NCI-H1092 (cell line): ENCODE data around the gene TIMM17A.

Source experiments
- DNase-seq: peaks from one replicate; lab custom pipeline; 2025; lab: John Stamatoyannopoulos, UW

TIMM17A gene

DNA sequence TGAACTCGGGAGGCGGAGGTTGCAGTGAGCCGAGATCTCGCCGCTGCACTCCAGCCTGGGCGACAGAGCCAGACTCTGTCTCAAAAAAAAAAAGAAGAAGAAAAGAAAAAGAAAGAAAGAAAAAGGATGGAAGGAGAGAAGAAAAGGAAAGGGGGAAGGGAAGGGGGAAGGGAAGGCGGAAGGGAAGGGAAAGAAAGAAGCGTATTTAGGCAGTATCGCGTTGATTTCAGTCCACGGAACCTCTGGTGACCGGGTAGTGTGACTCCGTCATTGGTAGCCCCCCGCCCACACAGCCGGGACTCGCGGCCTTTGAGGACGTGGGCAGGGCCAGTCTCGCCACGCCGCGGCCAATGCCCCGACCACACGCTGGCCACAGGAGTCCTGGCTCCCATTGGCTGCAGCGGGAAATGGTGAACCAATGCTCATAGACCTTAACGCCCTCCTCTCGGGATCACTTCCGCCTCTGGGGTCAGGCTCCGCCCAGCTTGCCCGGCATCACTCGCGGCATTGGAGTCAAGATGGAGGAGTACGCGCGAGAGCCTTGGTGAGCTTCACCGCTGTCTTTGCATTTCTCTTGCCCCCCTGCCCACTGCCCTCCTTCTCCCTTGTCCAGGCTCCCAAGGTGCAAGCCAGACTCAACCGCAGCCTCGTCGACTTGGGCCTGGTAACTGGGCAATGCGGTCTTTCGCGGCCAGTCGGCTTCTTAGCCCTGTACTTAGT lies at the start of gene TIMM17A:
Gene TIMM17A (plus strand): TSS at position 495 of the 720 bp plus-strand sequence. CDS start 24 bp downstream, at position 519.
- peak; percentile 98 for DNase-seq

DNA sequence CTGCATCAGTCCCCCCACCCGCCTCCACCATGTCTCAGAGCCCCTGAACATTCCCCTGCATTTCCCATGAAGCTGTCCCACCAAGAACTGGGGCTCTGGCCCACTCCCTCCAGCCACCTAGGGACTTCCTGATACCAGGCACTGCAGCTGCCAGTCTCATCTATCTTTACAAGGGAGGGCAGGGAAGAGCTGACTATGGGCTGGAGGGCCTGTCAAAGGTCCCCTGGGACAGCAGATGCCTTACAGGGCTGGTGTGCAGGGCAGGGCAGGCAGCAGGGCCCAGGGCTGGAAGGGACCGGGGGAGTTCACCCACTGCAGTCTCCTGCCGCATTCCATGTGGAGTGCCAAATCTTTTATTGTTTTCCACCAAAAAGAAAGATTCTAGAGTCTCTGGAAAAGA lies 49.0 kb upstream of the TIMM17A start:
- no peak for DNase-seq

GRCh38 chr1:201907621-201908020 lies 47.7 kb upstream of the TIMM17A start:
- no peak for DNase-seq

DNA sequence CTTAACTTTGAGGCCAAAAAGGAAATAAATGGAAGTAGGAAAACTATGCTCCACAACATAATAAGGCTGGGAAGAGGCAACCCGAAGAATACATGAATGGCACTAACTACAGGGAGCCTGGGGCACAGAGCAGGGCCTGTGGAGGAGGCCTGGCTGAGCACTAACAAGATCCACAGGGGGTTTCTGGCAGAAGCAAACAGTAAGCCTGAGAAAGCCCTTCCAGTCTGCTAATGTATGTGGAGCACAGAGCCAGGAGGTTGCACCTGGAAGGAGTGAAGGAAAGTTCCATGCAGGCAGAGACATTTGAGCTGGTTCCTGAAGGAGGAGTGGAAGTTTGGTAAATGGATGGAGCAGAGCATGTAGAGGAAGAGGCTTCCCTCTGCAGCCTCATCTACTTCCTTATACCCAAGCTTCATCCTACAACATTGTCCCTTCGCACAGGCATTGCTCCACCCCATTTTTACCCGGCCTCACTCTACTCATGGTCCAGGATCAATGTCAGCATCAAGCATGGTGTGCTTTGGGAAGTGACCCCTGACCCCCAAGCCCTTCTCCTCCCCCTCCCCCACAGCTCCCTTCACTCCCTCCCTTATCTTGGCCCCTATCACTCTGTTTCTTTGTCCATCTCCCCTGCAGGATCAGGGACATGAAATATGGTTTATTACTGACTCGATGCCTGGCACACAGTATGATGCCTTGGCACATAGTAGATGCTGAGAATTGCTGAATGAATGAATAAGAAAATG lies 43.3 kb upstream of the TIMM17A start:
- no peak for DNase-seq

DNA sequence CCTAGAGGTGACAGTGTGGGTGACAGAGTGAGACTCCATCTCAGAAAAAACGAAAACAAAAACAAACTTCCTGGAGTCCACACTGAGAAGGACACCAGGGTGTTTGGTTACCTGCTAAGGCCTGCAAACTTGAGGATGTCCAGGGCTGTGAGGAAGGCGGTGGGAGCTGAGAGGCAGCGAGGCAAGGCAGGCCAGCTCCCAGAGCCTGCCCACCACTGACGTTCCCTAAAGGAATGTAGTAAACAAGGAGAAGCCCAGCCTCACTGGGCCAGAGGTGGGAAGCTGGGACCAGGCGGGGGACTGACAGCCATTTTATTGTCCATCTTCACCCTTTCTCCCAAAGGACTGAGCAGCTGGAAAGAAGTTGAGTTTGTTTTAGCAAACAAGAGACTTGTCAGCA lies 42.5 kb upstream of the TIMM17A start:
- DNase-seq = no peak

- DNase-seq = no peak
Measured at GRCh38 chr1:201914456-201915235, 40.7 kb upstream of the TIMM17A start.

DNA sequence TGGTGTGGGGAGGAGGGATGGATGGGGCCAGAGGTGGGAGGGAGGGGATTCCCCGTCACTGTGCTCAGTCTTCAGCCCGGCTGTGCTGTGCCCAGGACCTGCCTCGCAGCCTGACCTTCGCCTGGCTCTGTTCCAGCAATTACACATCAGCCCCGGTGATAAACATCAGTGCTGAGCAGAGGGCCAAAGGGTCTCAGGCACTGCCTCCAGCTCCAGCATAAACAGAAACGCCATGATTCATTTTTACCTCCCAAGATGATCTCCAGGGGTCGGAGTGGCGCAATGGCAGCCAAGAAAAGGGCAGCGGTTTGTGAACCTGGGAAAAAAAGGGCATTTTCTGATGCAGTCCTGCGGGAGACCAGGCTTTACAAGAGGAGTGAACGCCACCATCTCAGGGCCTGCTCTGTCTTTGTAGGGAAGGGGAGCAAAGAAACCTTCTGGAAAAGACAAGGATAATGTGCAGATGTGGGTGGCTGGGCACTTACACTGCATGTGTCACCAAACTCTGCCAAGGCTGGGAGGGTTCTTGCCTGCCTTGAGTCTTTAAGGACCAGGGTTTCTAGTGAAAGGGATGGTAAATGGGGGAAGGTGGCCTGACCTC lies 38.6 kb upstream of the TIMM17A start:
- DNase-seq = no peak

- DNase-seq = no peak
Measured at GRCh38 chr1:201917362-201918033, 37.8 kb upstream of the TIMM17A start.

- no peak for DNase-seq
Measured at GRCh38 chr1:201918343-201918742, 37.0 kb upstream of the TIMM17A start.

- no peak for DNase-seq
Measured at GRCh38 chr1:201921952-201922558, 33.2 kb upstream of the TIMM17A start.

DNA sequence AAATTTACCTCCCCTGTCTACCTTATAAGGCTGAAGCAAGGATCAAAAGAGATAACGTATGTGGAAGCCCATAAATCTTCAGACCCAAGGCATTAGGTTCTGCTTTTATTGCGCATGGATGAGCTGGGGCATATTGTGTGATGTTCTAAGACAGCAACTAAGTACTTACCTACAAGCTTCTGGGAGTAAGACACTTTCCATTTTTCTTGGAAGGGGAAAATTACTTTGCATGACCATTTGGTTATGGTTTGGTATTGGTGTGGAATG lies 30.1 kb upstream of the TIMM17A start:
- no peak for DNase-seq

GRCh38 chr1:201925981-201926645 lies 29.2 kb upstream of the TIMM17A start:
- DNase-seq = no peak

- DNase-seq = no peak
Measured at GRCh38 chr1:201928266-201928665, 27.0 kb upstream of the TIMM17A start.

GRCh38 chr1:201930137-201930536 lies 25.2 kb upstream of the TIMM17A start:
- DNase-seq = no peak

GRCh38 chr1:201930803-201931202 lies 24.5 kb upstream of the TIMM17A start:
- no peak for DNase-seq

DNA sequence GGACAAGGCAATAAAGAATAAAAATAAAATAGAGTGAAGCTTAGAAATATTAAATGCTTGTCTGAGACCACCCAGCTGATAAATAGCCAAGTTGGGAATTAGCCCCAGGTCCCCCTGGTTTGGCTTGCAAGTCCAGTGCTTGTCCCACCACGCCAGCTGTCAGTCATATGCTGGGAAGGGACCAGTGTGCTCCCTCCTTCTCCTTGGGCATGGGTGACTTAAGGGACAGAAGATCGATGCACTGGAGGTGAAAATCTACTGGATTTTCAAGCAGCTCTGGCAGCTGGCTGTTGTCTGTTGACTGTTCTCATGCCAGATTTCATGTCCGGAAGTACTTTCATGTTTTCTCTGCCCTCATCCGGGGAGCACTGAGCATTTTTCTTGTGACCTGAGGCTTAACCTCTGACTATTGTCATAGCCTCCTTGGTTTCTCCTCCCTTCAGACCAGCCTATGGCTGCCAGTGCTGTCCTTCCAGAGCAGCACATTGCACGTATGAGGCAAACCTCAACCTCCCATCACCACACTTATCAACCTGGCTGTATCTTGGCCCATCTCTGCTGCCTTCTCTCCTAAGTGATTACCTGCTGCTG lies 21.4 kb upstream of the TIMM17A start:
- no peak for DNase-seq

- DNase-seq = no peak
Measured at GRCh38 chr1:201937624-201938213, 17.6 kb upstream of the TIMM17A start.

GRCh38 chr1:201938440-201939035 lies 16.8 kb upstream of the TIMM17A start:
- DNase-seq = no peak

GRCh38 chr1:201939148-201939547 lies 16.2 kb upstream of the TIMM17A start:
- DNase-seq = no peak

DNA sequence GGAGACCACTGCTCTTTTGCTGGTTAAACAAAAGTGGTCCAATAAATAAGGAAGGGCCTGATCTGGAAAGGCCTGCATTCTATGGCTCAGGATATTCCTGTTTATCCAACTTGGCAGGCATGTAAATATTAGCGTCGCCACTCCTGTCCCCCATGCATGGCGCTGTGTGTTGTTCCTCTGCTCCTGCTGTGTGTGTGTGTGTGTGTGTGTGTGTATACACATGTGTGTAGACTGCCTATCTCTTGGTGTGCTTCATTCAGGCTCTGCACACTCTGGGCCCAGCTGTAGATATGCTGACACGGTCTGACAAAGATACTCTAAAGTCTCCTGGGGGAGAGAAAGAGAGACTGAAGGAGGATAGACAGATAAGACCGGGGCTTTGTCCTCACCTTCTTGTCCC lies 15.7 kb upstream of the TIMM17A start:
- DNase-seq = no peak
